ENCODE measurements around the gene KDSR.

The KDSR gene

DNA sequence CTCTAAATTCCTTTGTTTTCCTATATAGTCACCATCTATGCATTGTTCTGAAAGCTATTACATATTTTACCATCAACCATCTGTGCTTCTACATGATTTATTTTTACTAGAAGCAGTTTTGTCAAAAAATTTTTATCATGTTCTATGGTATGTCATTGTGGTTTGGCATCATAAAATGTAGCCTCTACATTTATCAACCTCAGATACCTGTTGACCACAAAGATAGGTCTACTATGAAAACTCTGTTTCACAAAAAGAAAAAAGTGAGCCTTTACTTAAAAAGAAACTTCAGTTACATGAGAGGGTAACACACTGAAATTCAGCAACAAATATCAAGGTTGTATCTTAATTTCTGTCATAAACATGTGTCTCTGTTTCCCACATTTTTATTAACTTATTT lies 51.1 kb downstream of the KDSR start:
- CTCF ChIA-PET = interaction anchor here (1.4 to 6.0 kb wide), 4 partner anchors 9 to 299 kb away, joined by 5 to 33 read pairs (median 10); no protein-coding TSS in a partner anchor
- no peak for DNase-seq (ENCODE audit: extremely low spot score)
- POLR2A ChIA-PET = no interaction called here
- TF ChIP-seq, protein P1, sequence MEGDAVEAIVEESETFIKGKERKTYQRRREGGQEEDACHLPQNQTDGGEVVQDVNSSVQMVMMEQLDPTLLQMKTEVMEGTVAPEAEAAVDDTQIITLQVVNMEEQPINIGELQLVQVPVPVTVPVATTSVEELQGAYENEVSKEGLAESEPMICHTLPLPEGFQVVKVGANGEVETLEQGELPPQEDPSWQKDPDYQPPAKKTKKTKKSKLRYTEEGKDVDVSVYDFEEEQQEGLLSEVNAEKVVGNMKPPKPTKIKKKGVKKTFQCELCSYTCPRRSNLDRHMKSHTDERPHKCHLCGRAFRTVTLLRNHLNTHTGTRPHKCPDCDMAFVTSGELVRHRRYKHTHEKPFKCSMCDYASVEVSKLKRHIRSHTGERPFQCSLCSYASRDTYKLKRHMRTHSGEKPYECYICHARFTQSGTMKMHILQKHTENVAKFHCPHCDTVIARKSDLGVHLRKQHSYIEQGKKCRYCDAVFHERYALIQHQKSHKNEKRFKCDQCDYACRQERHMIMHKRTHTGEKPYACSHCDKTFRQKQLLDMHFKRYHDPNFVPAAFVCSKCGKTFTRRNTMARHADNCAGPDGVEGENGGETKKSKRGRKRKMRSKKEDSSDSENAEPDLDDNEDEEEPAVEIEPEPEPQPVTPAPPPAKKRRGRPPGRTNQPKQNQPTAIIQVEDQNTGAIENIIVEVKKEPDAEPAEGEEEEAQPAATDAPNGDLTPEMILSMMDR (IDR thresholded peaks at IDR 0.05; ENCODE audit: control extremely low read depth, extremely low read depth, low read depth, missing control alignments) = no peak

DNA sequence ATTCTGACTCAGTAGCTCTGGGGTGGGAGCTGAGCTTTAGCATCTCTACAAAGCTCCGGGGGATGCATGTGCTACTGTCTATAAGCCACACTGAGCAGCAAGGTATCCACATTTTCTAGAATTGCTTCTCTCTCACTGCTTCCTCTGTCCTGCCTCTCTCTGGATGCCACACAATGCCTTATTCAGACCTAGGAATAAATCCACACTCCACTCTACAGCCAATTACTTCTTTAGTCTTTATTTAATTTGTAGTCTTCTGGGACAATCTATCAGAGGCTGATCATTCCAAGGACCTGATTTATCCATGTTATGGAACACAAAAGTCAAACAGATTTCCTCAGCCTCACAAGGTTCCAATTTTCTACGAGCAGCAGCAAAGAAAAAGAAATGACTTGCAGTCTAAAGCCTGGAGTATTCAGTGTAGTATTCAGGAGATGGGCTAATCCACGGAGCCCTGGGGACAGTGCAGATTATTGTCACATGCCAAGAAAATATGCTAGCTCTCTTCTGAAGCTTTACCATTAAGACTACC lies 51.8 kb downstream of the KDSR start:
- ChIA-PET POLR2A (interaction anchor here (0.6 to 1.3 kb wide), 2 partner anchors 33 to 156 kb away, joined by 3 to 4 read pairs; no protein-coding TSS in a partner anchor), CTCF (interaction anchor here (0.7 to 6.0 kb wide), 11 partner anchors 9 to 298 kb away, joined by 3 to 33 read pairs (median 5); no protein-coding TSS in a partner anchor)
- TF ChIP-seq, protein P1 (IDR thresholded peaks at IDR 0.05; ENCODE audit: control extremely low read depth, extremely low read depth, low read depth, missing control alignments) = no peak
- DNase-seq (ENCODE audit: extremely low spot score) = no peak

DNA sequence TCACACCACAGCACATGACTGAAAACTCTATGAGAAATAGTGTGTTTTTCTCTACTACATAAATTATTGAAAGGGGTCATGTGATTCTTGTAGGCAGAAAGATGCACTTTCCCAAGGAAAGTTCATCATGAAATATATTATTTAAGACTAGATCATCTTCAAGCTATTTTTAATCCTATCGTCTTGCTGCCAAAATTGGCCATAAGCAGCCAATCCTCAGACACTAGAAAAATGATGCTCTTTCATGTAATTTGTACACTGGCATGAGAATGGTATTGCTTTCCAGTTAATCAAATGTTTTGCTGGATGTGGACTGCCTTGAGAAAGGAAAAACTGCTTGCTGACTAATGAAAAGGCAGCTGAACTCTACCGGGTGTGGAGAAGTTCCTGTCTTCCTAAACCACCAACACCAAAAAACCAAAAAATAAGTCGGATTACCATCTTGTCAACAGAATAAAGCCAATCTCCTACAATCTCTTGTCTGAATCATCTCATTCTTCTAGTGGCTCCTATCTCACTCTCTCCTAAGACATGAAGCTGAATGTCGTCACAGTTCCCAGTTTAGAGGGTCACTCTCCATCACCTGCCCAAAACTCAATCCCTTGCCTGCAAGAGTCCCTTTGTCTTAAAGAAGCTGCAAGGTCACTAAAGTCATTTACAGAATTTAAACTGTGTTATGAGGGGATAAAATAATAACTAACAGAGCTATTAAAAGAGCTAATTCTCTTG lies 52.8 kb downstream of the KDSR start:
- ChIA-PET POLR2A (interaction anchor here (0.6 to 1.3 kb wide), 4 partner anchors 34 to 159 kb away, joined by 3 to 4 read pairs (median 3); no protein-coding TSS in a partner anchor), CTCF (interaction anchor here (0.7 to 6.0 kb wide), 12 partner anchors 10 to 297 kb away, joined by 3 to 33 read pairs (median 4); no protein-coding TSS in a partner anchor)
- no peak for DNase-seq (ENCODE audit: extremely low spot score)
- TF ChIP-seq, protein P1 (IDR thresholded peaks at IDR 0.05; ENCODE audit: control extremely low read depth, extremely low read depth, low read depth, missing control alignments) = no peak

DNA sequence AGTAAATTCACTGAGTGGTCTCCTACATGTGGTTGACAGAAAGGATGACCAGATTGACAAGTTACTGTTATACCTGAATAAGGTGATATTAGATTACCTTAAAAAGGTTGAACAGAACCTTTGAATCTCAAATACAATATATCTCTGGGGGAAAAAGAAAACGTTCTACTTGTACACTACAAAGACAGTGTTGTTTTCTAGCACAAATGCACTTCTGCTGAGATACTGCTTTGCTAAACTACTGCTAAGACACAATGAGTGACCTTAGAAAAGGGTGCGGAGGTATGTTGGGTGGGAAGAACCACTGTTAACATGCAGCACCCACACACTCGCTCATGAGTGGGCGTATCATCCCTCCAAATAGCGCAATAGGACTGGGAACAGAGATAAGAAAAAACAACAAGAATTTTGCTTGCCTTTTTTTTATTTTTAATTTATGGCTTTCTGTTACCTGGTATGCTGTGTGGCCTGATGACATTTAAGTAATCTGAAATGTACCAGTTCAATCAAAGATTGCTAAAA lies 53.5 kb downstream of the KDSR start:
- TF ChIP-seq, protein P1 (IDR thresholded peaks at IDR 0.05; ENCODE audit: control extremely low read depth, extremely low read depth, low read depth, missing control alignments) = no peak
- POLR2A ChIA-PET = interaction anchor here (1.2 to 1.5 kb wide), 2 partner anchors 29 to 158 kb away, joined by 3 read pairs; no protein-coding TSS in a partner anchor
- no peak for DNase-seq (ENCODE audit: extremely low spot score)
- CTCF ChIA-PET = interaction anchor here (1.5 to 6.0 kb wide), 6 partner anchors 11 to 296 kb away, joined by 3 to 33 read pairs (median 8); no protein-coding TSS in a partner anchor

DNA sequence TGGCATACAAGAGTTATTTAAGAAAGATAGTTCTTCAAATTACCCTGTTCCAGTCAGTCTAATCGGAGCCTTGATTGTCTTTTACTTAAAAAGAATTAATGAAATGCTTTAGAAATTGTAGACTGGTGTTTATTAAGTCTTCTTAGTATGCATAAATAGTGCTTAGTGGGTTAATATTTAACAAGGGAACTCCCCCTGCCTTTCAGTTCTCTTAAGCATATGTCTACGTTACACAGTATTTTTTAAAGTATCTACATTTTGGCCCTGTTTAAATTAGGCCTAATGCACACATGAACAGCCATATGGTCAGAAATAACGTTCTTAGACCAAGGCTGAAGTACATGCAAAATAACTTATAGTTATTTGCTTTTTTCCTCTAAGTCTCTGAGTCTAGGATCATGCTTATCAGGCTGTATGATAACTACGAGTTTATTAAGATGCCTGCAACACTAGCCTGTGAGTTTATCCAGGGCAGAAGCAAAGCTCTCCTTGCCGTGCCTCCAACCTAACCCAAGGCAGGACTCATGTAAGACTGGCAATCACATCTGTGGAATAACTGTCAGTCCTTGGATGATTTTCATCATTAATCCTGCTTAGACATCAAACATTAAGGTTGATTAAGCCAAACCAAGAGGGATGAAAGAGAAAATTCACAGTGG lies 54.1 kb downstream of the KDSR start:
- ChIA-PET CTCF (interaction anchor here (1.9 to 6.0 kb wide), 3 partner anchors 12 to 155 kb away, joined by 5 to 33 read pairs (median 9); no protein-coding TSS in a partner anchor), POLR2A (interaction anchor here (0.6 to 2.3 kb wide), 3 partner anchors 28 to 162 kb away, joined by 3 to 12 read pairs (median 3); no protein-coding TSS in a partner anchor)
- DNase-seq (ENCODE audit: extremely low spot score) = no peak
- TF ChIP-seq, protein P1 (IDR thresholded peaks at IDR 0.05; ENCODE audit: control extremely low read depth, extremely low read depth, low read depth, missing control alignments) = no peak

DNA sequence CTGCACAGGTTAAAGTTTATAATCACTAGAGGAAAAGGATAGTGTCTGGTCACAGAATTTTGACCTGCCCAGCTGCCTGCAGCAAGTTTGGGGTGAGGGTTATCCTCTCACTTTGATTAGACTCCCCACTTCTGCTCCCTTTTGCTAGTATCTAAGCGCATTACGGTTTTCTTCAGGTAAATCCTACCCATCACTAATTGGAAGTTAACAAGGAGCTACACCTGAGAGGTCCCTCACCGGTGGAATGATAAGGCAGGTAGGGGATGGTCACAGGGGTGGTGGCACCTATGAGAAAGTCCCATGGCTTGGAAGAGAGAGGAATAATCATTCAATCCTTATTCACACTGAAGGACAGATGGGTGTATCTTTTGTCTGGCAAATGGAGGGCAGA lies 55.0 kb downstream of the KDSR start:
- POLR2A ChIA-PET = interaction anchor here (0.6 to 2.3 kb wide), 4 partner anchors 10 to 153 kb away, joined by 3 to 12 read pairs (median 4); no protein-coding TSS in a partner anchor
- CTCF ChIA-PET = interaction anchor here (0.6 to 6.0 kb wide), 10 partner anchors 9 to 181 kb away, joined by 3 to 33 read pairs (median 6); no protein-coding TSS in a partner anchor

More for the DNA sequence above, 55.0 kb downstream of the KDSR start:
- TF ChIP-seq, protein P1 (IDR thresholded peaks at IDR 0.05; ENCODE audit: control extremely low read depth, extremely low read depth, low read depth, missing control alignments) = no peak
- DNase-seq (ENCODE audit: extremely low spot score) = no peak
